ENCODE data around the gene POLR1F.

- TF ChIP-seq, protein P1, sequence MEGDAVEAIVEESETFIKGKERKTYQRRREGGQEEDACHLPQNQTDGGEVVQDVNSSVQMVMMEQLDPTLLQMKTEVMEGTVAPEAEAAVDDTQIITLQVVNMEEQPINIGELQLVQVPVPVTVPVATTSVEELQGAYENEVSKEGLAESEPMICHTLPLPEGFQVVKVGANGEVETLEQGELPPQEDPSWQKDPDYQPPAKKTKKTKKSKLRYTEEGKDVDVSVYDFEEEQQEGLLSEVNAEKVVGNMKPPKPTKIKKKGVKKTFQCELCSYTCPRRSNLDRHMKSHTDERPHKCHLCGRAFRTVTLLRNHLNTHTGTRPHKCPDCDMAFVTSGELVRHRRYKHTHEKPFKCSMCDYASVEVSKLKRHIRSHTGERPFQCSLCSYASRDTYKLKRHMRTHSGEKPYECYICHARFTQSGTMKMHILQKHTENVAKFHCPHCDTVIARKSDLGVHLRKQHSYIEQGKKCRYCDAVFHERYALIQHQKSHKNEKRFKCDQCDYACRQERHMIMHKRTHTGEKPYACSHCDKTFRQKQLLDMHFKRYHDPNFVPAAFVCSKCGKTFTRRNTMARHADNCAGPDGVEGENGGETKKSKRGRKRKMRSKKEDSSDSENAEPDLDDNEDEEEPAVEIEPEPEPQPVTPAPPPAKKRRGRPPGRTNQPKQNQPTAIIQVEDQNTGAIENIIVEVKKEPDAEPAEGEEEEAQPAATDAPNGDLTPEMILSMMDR (IDR thresholded peaks at IDR 0.05; ENCODE audit: insufficient read depth, low read length, poor library complexity, severe bottlenecking): no peak
- no peak for TF ChIP-seq EZH2phosphoT487 (conservative IDR thresholded peaks at IDR 0.05; ENCODE audit: low read length)
Observed at GRCh38 chr7:19725770-19726169, 16.9 kb upstream of the POLR1F start.

All from SU-DHL-6 (cell line).